HG03439 (cell line): ENCODE measurements around the gene LRRC3.

ENCODE experiments used
- ATAC-seq: cut with Tn5 transposase; IDR thresholded peaks from one replicate; pipeline ENCODE4 v1.9.1; 2021; ENCODE audit warnings: mild to moderate bottlenecking, moderate library complexity; ENCODE audit not compliant: unreplicated experiment

LRRC3 gene

GRCh38 chr21:44509539-44509938, 54.2 kb downstream of the LRRC3 start:
- no peak for ATAC-seq

GRCh38 chr21:44510109-44510507, 54.8 kb downstream of the LRRC3 start:
- no peak for ATAC-seq

GRCh38 chr21:44510508-44511218, 55.4 kb downstream of the LRRC3 start:
- ATAC-seq = no peak

- ATAC-seq = no peak
Observed at GRCh38 chr21:44511219-44511937, 56.1 kb downstream of the LRRC3 start.
